ENCODE results near the gene IRF2. TPM values are rescaled to one million over a fixed set of nuclear protein-coding genes. Genes with fewer than 3 reads are reported as not detected.

Gene IRF2
- total RNA-seq, 1 experiment from 2014 or later: 14.8 TPM

- Histone ChIP-seq H3K4me3 (ENCODE audit: insufficient read depth, low read depth, low read length) (no peak overlapping the region), H3K36me3 (replicated peaks; ENCODE audit: control insufficient read depth, insufficient read depth, low read length) (no peaks in the 10 kb centered on the region; the same call in 1 of the 2 replicates), H3K27me3 (ENCODE audit: control insufficient read depth, insufficient read depth, low read length) (no peaks in the 10 kb centered on the region)
- DNase-seq: no peak
Measured at GRCh38 chr4:184437565-184438265, 36.6 kb downstream of the IRF2 start.

- no peak overlapping the region for H3K4me3 ChIP-seq (ENCODE audit: insufficient read depth, low read depth, low read length)
- no peaks in the 10 kb centered on the region for H3K27me3 ChIP-seq (ENCODE audit: control insufficient read depth, insufficient read depth, low read length)
- H3K36me3 ChIP-seq (replicated peaks; ENCODE audit: control insufficient read depth, insufficient read depth, low read length): no peaks in the 10 kb centered on the region
- no peak for DNase-seq
Measured at GRCh38 chr4:184434501-184435066, 39.8 kb downstream of the IRF2 start.

GRCh38 chr4:184434021-184434420 lies 40.3 kb downstream of the IRF2 start:
- no peak overlapping the region for H3K4me3 ChIP-seq (ENCODE audit: insufficient read depth, low read depth, low read length)
- H3K27me3 ChIP-seq (ENCODE audit: control insufficient read depth, insufficient read depth, low read length): no peaks in the 10 kb centered on the region
- no peak for DNase-seq
- H3K36me3 ChIP-seq (replicated peaks; ENCODE audit: control insufficient read depth, insufficient read depth, low read length): no peaks in the 10 kb centered on the region

- H3K4me3 ChIP-seq (ENCODE audit: insufficient read depth, low read depth, low read length): no peak overlapping the region
- H3K27me3 ChIP-seq (ENCODE audit: control insufficient read depth, insufficient read depth, low read length): no peaks in the 10 kb centered on the region
- no peaks in the 10 kb centered on the region for H3K36me3 ChIP-seq (replicated peaks; ENCODE audit: control insufficient read depth, insufficient read depth, low read length)
- DNase-seq: no peak
Measured at GRCh38 chr4:184433258-184433892, 41.0 kb downstream of the IRF2 start.

- no peaks in the 10 kb centered on the region for H3K27me3 ChIP-seq (ENCODE audit: control insufficient read depth, insufficient read depth, low read length)
- no peak overlapping the region for H3K4me3 ChIP-seq (ENCODE audit: insufficient read depth, low read depth, low read length)
- no peak for DNase-seq
- no peaks in the 10 kb centered on the region for H3K36me3 ChIP-seq (replicated peaks; ENCODE audit: control insufficient read depth, insufficient read depth, low read length)
Measured at GRCh38 chr4:184432127-184432922, 42.0 kb downstream of the IRF2 start.

GRCh38 chr4:184430163-184430562 lies 44.2 kb downstream of the IRF2 start:
- no peak overlapping the region for H3K4me3 ChIP-seq (ENCODE audit: insufficient read depth, low read depth, low read length)
- DNase-seq: no peak
- H3K36me3 ChIP-seq (replicated peaks; ENCODE audit: control insufficient read depth, insufficient read depth, low read length): no peaks in the 10 kb centered on the region; the same call in 1 of the 2 replicates
- H3K27me3 ChIP-seq (ENCODE audit: control insufficient read depth, insufficient read depth, low read length): no peaks in the 10 kb centered on the region

- Histone ChIP-seq H3K4me3 (ENCODE audit: insufficient read depth, low read depth, low read length) (no peak overlapping the region), H3K36me3 (replicated peaks; ENCODE audit: control insufficient read depth, insufficient read depth, low read length) (no peaks in the 10 kb centered on the region; the same call in 1 of the 2 replicates), H3K27me3 (ENCODE audit: control insufficient read depth, insufficient read depth, low read length) (no peaks in the 10 kb centered on the region)
- DNase-seq: no peak
Measured at GRCh38 chr4:184428787-184429186, 45.6 kb downstream of the IRF2 start.

GRCh38 chr4:184427687-184428086 lies 46.7 kb downstream of the IRF2 start:
- Histone ChIP-seq H3K4me3 (ENCODE audit: insufficient read depth, low read depth, low read length) (no peak overlapping the region), H3K27me3 (ENCODE audit: control insufficient read depth, insufficient read depth, low read length) (no peaks in the 10 kb centered on the region), H3K36me3 (replicated peaks; ENCODE audit: control insufficient read depth, insufficient read depth, low read length) (no peaks in the 10 kb centered on the region; the same call in 1 of the 2 replicates)
- DNase-seq: no peak

GRCh38 chr4:184427093-184427492 lies 47.3 kb downstream of the IRF2 start:
- H3K27me3 ChIP-seq (ENCODE audit: control insufficient read depth, insufficient read depth, low read length): no peaks in the 10 kb centered on the region
- no peaks in the 10 kb centered on the region; the same call in 1 of the 2 replicates for H3K36me3 ChIP-seq (replicated peaks; ENCODE audit: control insufficient read depth, insufficient read depth, low read length)
- H3K4me3 ChIP-seq (ENCODE audit: insufficient read depth, low read depth, low read length): no peak overlapping the region
- DNase-seq: no peak

- no peak for DNase-seq
- H3K36me3 ChIP-seq (replicated peaks; ENCODE audit: control insufficient read depth, insufficient read depth, low read length): no peaks in the 10 kb centered on the region; the same call in 1 of the 2 replicates
- H3K4me3 ChIP-seq (ENCODE audit: insufficient read depth, low read depth, low read length): no peak overlapping the region
- H3K27me3 ChIP-seq (ENCODE audit: control insufficient read depth, insufficient read depth, low read length): no peaks in the 10 kb centered on the region
Measured at GRCh38 chr4:184424993-184425758, 49.2 kb downstream of the IRF2 start.

GRCh38 chr4:184424279-184424678 lies 50.1 kb downstream of the IRF2 start:
- DNase-seq: no peak
- H3K27me3 ChIP-seq (ENCODE audit: control insufficient read depth, insufficient read depth, low read length): no peaks in the 10 kb centered on the region
- H3K36me3 ChIP-seq (replicated peaks; ENCODE audit: control insufficient read depth, insufficient read depth, low read length): no peaks in the 10 kb centered on the region; the same call in 1 of the 2 replicates
- no peak overlapping the region for H3K4me3 ChIP-seq (ENCODE audit: insufficient read depth, low read depth, low read length)

GRCh38 chr4:184423003-184423686 lies 51.2 kb downstream of the IRF2 start:
- DNase-seq: no peak
- H3K4me3 ChIP-seq (ENCODE audit: insufficient read depth, low read depth, low read length): no peak overlapping the region
- H3K27me3 ChIP-seq (ENCODE audit: control insufficient read depth, insufficient read depth, low read length): no peaks in the 10 kb centered on the region
- peaks cover 2% of the 10 kb centered on the region for H3K36me3 ChIP-seq (replicated peaks; ENCODE audit: control insufficient read depth, insufficient read depth, low read length)

GRCh38 chr4:184422378-184422777 lies 52.0 kb downstream of the IRF2 start:
- no peak overlapping the region for H3K4me3 ChIP-seq (ENCODE audit: insufficient read depth, low read depth, low read length)
- H3K36me3 ChIP-seq (replicated peaks; ENCODE audit: control insufficient read depth, insufficient read depth, low read length): peaks cover 2% of the 10 kb centered on the region
- no peak for DNase-seq
- no peaks in the 10 kb centered on the region for H3K27me3 ChIP-seq (ENCODE audit: control insufficient read depth, insufficient read depth, low read length)

All from H7 (cell line).